Right lobe of liver (tissue), 6 donors: ENCODE results near the gene EMP3. TPM values are rescaled to one million over a fixed set of nuclear protein-coding genes. Genes with fewer than 3 reads are reported as not detected.

Experiments
- ATAC-seq, 4 donors: fragments of 200-7000 bp; cut with Tn5 transposase; one replicate each; pipeline ENCODE4 v1.9.1; 2020; ENCODE audit warnings: mild to moderate bottlenecking in 4 of 4, moderate library complexity in 4 of 4
- DNase-seq, 3 donors: peaks; one replicate each; pipeline ENCODE4 v3.0.0-alpha.2; 2020
- H3K27ac ChIP-seq, 3 donors: fragments of 200-600 bp; one replicate each; pipeline ENCODE4 v1.8.0; 2022
- H3K27me3 ChIP-seq, 2 donors: fragments of 200-600 bp; one replicate each; pipeline ENCODE4 v1.8.0; 2022
- H3K36me3 ChIP-seq, 4 donors: fragments of 200-600 bp; sonication (generic) in 1 of 4; one replicate each; pipeline versions ENCODE4 v1.5.1 to v1.8.0; 2017 to 2022; ENCODE audit warnings: control low read depth in 1 of 4
- H3K4me1 ChIP-seq, 4 donors: fragments of 200-600 bp; sonication (generic) in 1 of 4; one replicate each; pipeline versions ENCODE4 v1.5.1 to v1.8.0; 2017 to 2022; ENCODE audit warnings: control low read depth in 1 of 4
- H3K4me3 ChIP-seq, 3 donors: fragments of 200-600 bp; one replicate each; pipeline ENCODE4 v1.8.0; 2022
- H3K9me3 ChIP-seq, 4 donors: fragments of 200-600 bp; sonication (generic) in 1 of 4; one replicate each; pipeline versions ENCODE4 v1.5.1 to v1.8.0; 2017 to 2022; ENCODE audit warnings: control low read depth in 1 of 4
- CTCF ChIP-seq, 4 donors: fragments of 200-600 bp in 3 of 4; fragments of 450-650 bp in 1 of 4; IDR thresholded peaks; one replicate each; pipeline versions ENCODE4 v1.5.1 to v1.8.0; 2016 to 2022; ENCODE audit warnings: antibody characterized with exemption in 4 of 4, mild to moderate bottlenecking in 2 of 4
- POLR2A ChIP-seq: fragments of 450-650 bp; IDR thresholded peaks from one replicate; pipeline ENCODE4 v1.6.1; 2017; ENCODE audit warnings: antibody characterized with exemption, mild to moderate bottlenecking
- WGBS: methylation state at CpG from one replicate; pipeline ENCODE4 v1.1.6; 2018; ENCODE audit warnings: low coverage, low lambda C conversion rate; ENCODE audit not compliant: insufficient coverage; ENCODE audit errors: missing lambda C conversion rate; 5-methylcytosine and 5-hydroxymethylcytosine counted together
- intact Hi-C, 2 donors: fragments of 100-400 bp; cut with DNase I; formaldehyde crosslinking; loops; one replicate each; pipeline versions ENCODE4 v1.11.2 to v1.14.1; 2022
- total RNA-seq, 6 experiments: library from RNA; depleted of rRNA in 2 of 6; stranded (reverse); fragments of >200 nt in 2 of 6; fragmentation: NEBNext Ultra II Directional in 3 of 6; extraction: Animal tissue kit (Norgen Biotek cat#: 25700) in 3 of 6; gene quantifications; one replicate each; pipeline versions ENCODE4 v1.1.0 to v1.2.4, GENCODE V29; 2016 to 2023
- donor health status: DM: no; HTN: yes; CAD: no.
- donor health status: DM: no; HTN: no; CAD: no.
- donor health status: DM: no; HTN: no; CAD: no.
- donor health status: DM: no; HTN: yes; CAD: no.
- donor health status: DM: no; HTN: yes; CAD: no.

Gene EMP3
- total RNA-seq, 6 experiments from 2014 or later = 2.8 to 14.2 (median 5.6) TPM

GRCh38 chr19:48354332-48354992, 29.1 kb downstream of the EMP3 start:
- no peak overlapping the region for H3K4me3 ChIP-seq
- WGBS = 81% methylated on average over 14 of the region's 15 CpGs
- no peak for DNase-seq
- no peaks in the 10 kb centered on the region for H3K27me3 ChIP-seq
- H3K27ac ChIP-seq = no peak overlapping the region
- no peak for TF ChIP-seq POLR2A
- TF ChIP-seq CTCF (IDR thresholded peaks at IDR 0.05) = no peak
- no peak for ATAC-seq
- no peaks in the 10 kb centered on the region for H3K4me1 ChIP-seq
- no peaks in the 10 kb centered on the region for H3K36me3 ChIP-seq
- H3K9me3 ChIP-seq = no peaks in the 10 kb centered on the region
- intact Hi-C loops = no loop called here

DNA sequence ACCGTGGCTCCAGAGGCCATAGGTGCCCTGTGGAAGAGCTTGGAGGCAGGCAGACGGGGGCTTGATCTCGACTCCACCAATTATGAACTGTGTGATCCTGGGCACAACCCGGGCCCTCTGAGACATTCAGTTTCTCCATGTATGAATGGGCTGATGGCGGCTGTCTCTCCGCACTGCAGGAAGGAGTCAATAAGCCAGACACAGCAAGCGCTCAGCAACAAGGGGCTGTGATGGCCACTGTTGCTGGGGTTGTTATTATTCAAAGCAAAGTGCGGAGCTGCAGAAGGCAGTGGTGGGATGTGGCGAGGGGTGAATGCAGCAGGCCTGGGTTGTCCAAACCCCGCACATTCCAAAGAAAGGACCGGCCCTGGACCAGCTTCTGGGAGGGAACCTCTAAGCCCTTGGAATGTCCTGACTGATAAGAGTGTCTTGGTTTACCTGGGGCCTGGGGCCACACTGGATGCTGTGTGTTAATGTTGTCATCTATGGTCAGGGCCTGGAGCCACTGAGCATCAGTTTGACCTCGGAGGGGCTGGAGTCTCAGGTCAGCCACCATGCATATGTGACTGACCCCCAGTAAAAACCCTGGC, 30.1 kb downstream of the EMP3 start:
- Histone ChIP-seq H3K27ac (no peak overlapping the region), H3K27me3 (no peaks in the 10 kb centered on the region), H3K9me3 (no peaks in the 10 kb centered on the region), H3K4me3 (no peak overlapping the region), H3K36me3 (no peaks in the 10 kb centered on the region), H3K4me1 (no peaks in the 10 kb centered on the region)
- DNase-seq (no peak), ATAC-seq (no peak)
- 76% methylated on average over 4 of the region's 12 CpGs for whole genome bisulfite sequencing
- no peak for TF ChIP-seq POLR2A
- intact Hi-C loops = no loop called here

- Histone ChIP-seq H3K9me3 (no peaks in the 10 kb centered on the region), H3K27ac (no peak overlapping the region), H3K27me3 (no peaks in the 10 kb centered on the region), H3K4me1 (no peaks in the 10 kb centered on the region), H3K4me3 (no peak overlapping the region), H3K36me3 (no peaks in the 10 kb centered on the region)
- WGBS = 90% methylated on average over 3 of the region's 5 CpGs
- intact Hi-C loops = no loop called here
- DNase-seq = no peak
- ATAC-seq = no peak
- TF ChIP-seq CTCF (IDR thresholded peaks at IDR 0.05) (no peak), POLR2A (no peak)
Measured at GRCh38 chr19:48359123-48359522, 33.8 kb downstream of the EMP3 start.

- Histone ChIP-seq H3K36me3 (no peaks in the 10 kb centered on the region), H3K27me3 (no peaks in the 10 kb centered on the region), H3K9me3 (no peaks in the 10 kb centered on the region), H3K4me3 (no peak overlapping the region), H3K4me1 (peaks cover 0 to 3% (median 0%) of the 10 kb centered on the region in 4 donors), H3K27ac (no peak overlapping the region)
- TF ChIP-seq POLR2A (no peak), CTCF (IDR thresholded peaks at IDR 0.05) (no peak)
- DNase-seq (no peak), ATAC-seq (no peak)
- intact Hi-C loops = no loop called here
- WGBS = 96% methylated on average over 3 of the region's 3 CpGs
Measured at GRCh38 chr19:48361912-48362311, 36.6 kb downstream of the EMP3 start.

- no peaks in the 10 kb centered on the region for H3K36me3 ChIP-seq
- peak overlapping the region; percentile 59 to 65 (median 63) for H3K4me3 ChIP-seq
- ATAC-seq (peak; percentile 86 to 91 (median 90)), DNase-seq (peak; percentile 97 to 98 (median 98))
- intact Hi-C loops = no loop called here
- H3K27me3 ChIP-seq = no peaks in the 10 kb centered on the region
- H3K4me1 ChIP-seq = peaks cover 0 to 3% (median 0%) of the 10 kb centered on the region in 4 donors
- no peaks in the 10 kb centered on the region for H3K9me3 ChIP-seq
- TF ChIP-seq POLR2A = peak; percentile 78
- TF ChIP-seq CTCF (IDR thresholded peaks at IDR 0.05) = peak in 1 of 4 donors; percentile 9
- peak overlapping the region; percentile 80 to 93 (median 91) for H3K27ac ChIP-seq
- 50% methylated on average over 2 of the region's 26 CpGs for WGBS
Measured at GRCh38 chr19:48362716-48363499, 37.6 kb downstream of the EMP3 start.
